NCI-H524 (cell line): Measurements from ENCODE around the gene REM1.

Experiments used
- DNase-seq, 2 experiments: peaks; one replicate each; lab custom pipeline; 2025; lab: John Stamatoyannopoulos, UW

Gene REM1

DNA sequence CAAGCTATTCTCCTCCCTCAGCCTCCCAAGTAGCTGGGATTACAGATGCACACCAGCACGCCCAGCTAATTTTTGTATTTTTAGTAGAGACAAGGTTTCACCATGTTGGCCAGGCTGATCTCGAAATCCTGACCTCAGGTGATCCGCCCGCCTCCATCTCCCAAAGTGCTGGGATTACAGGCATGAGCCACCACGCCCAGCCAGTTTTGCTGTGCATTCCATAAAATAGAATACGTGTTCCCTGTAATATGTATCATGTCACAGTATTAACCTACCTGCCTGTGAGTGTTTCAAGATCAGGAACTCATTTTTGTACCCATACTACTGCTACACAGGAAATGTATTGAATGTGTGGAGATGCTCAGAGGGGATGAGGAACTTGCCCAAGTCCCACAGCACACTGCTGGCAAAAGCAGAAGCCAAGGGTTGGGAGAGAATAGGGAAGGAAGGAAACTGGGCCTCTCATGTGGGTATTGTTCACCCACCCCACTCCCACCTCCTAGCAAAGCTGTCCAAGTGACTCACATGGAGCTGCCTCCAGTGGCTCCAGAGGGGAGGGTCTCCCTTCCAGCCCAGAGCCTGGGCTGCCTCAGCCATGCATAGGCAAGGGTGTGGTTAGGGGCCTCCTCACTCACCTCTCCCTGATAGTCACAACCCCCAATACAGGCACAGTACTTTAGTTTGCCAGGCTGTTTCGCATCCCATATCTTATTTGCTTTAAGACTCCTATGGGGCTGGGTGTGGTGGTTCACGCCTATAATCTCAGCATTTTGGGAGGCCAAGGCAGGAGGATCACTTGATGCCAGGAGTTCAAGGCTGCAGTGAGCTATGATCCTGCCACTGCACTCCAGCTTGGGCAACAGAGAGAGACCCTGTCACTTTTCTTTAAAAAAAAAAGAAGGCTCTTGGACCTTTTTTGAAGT, 48.5 kb downstream of the REM1 start:
- no peak for DNase-seq

DNA sequence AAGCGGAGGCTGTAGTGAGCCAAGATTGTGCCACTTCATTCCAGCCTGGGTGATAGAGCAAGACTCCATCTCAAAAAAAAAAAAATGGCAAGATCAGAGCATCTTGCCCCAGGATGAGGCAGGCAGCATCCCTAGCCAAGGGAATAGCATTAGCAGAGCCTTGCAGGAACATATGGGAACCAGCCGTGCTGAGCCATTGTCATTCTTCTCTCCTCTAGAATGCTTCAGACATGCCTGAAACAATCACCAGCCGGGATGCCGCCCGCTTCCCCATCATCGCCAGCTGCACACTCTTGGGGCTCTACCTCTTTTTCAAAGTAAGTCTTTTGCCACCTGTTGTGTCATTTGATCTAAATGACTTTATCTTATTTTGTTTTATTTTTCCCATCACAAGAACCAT, 52.2 kb downstream of the REM1 start:
- no peak for DNase-seq
